ENCODE measurements around the gene BCAS1.

GRCh38 chr20:54075322-54075721 is 4.9 kb upstream of the BCAS1 start:
- TF ChIP-seq CTCF (IDR thresholded peaks at IDR 0.05 in 2 of 3, conservative IDR thresholded peaks at IDR 0.05 in 1 of 3; ENCODE audit: control insufficient read depth in 2 of 3, extremely low read depth in 1 of 3, insufficient read depth in 1 of 3, low read depth in 3 of 3, low read length in 3 of 3): no peak
- no peak for TF ChIP-seq CREM (IDR thresholded peaks at IDR 0.05; ENCODE audit: low read depth)
- no peak for TF ChIP-seq POLR2AphosphoS5 (IDR thresholded peaks at IDR 0.05; ENCODE audit: low read length)
- TF ChIP-seq TCF12 (IDR thresholded peaks at IDR 0.05; ENCODE audit: low read depth, low read length): no peak
- no peak for TF ChIP-seq CEBPZ (IDR thresholded peaks at IDR 0.05; ENCODE audit: low read depth, low read length)
- TF ChIP-seq ZNF592 (IDR thresholded peaks at IDR 0.05): no peak
- TF ChIP-seq HCFC1 (IDR thresholded peaks at IDR 0.05; ENCODE audit: low read length): no peak
- no peak for TF ChIP-seq SMARCA5 (IDR thresholded peaks at IDR 0.05)
- TF ChIP-seq YY1 (IDR thresholded peaks at IDR 0.05; ENCODE audit: low read depth, low read length): no peak
- TF ChIP-seq EP300 (IDR thresholded peaks at IDR 0.05; ENCODE audit: borderline replicate concordance in 1 of 2, control insufficient read depth in 1 of 2, low read depth in 2 of 2, low read length in 2 of 2): no peak
- no peak for TF ChIP-seq POLR2A (IDR thresholded peaks at IDR 0.05; ENCODE audit: low read depth, low read length)
